ENCODE results near the gene ADCY5. TPM values are rescaled to one million over a fixed set of nuclear protein-coding genes. Genes with fewer than 3 reads are reported as not detected.

Gene ADCY5
- total RNA-seq, 2 donors from 2014 or later = 4.5 to 17.4 TPM

- ATAC-seq = no peak
- no peak for DNase-seq
- intact Hi-C loops (cut with DNase I, micrococcal nuclease) = no loop called here
Measured at GRCh38 chr3:123303976-123304560, 144.8 kb downstream of the ADCY5 start.

GRCh38 chr3:123302961-123303360 lies 145.9 kb downstream of the ADCY5 start:
- DNase-seq (no peak), ATAC-seq (no peak)
- intact Hi-C loops (cut with DNase I, micrococcal nuclease) = no loop called here

GRCh38 chr3:123301331-123302184 lies 147.3 kb downstream of the ADCY5 start:
- DNase-seq (no peak), ATAC-seq (peak; percentile 20)
- intact Hi-C loops (cut with DNase I, micrococcal nuclease) = no loop called here

- intact Hi-C loops (cut with DNase I, micrococcal nuclease) = no loop called here
- no peak for DNase-seq
- ATAC-seq = no peak
Measured at GRCh38 chr3:123300583-123300982, 148.3 kb downstream of the ADCY5 start.

- ATAC-seq = no peak
- DNase-seq = no peak
- intact Hi-C loops (cut with DNase I, micrococcal nuclease) = no loop called here
Measured at GRCh38 chr3:123300056-123300455, 148.8 kb downstream of the ADCY5 start.

- intact Hi-C loops (cut with DNase I, micrococcal nuclease) = no loop called here
- no peak for DNase-seq
Measured at GRCh38 chr3:123299581-123299980, 149.3 kb downstream of the ADCY5 start.

GRCh38 chr3:123298903-123299302 lies 150.0 kb downstream of the ADCY5 start:
- ATAC-seq = no peak
- intact Hi-C loops (cut with DNase I, micrococcal nuclease) = no loop called here
- no peak for DNase-seq

More at GRCh38 chr3:123299581-123299980, 149.3 kb downstream of the ADCY5 start:
- no peak for ATAC-seq

- intact Hi-C loops (cut with DNase I, micrococcal nuclease) = no loop called here
- DNase-seq (no peak), ATAC-seq (no peak)
Measured at GRCh38 chr3:123297627-123297899, 151.3 kb downstream of the ADCY5 start.

GRCh38 chr3:123296836-123297626 lies 151.9 kb downstream of the ADCY5 start:
- DNase-seq (no peak), ATAC-seq (no peak)
- intact Hi-C loops (cut with DNase I, micrococcal nuclease) = no loop called here

GRCh38 chr3:123296261-123296660 lies 152.6 kb downstream of the ADCY5 start:
- DNase-seq (no peak), ATAC-seq (no peak)
- intact Hi-C loops (cut with DNase I, micrococcal nuclease) = no loop called here

GRCh38 chr3:123295901-123296250 lies 153.0 kb downstream of the ADCY5 start:
- intact Hi-C loops (cut with DNase I, micrococcal nuclease) = no loop called here
- no peak for DNase-seq
- no peak for ATAC-seq

GRCh38 chr3:123295171-123295900 lies 153.6 kb downstream of the ADCY5 start:
- DNase-seq (no peak), ATAC-seq (no peak)
- intact Hi-C loops (cut with DNase I, micrococcal nuclease) = no loop called here

- intact Hi-C loops (cut with DNase I, micrococcal nuclease) = no loop called here
- ATAC-seq = no peak
- no peak for DNase-seq
Measured at GRCh38 chr3:123294296-123294938, 154.5 kb downstream of the ADCY5 start.

- intact Hi-C loops (cut with DNase I, micrococcal nuclease) = no loop called here
- ATAC-seq (no peak), DNase-seq (no peak)
Measured at GRCh38 chr3:123292321-123293310, 156.3 kb downstream of the ADCY5 start.

- DNase-seq (no peak), ATAC-seq (no peak)
- intact Hi-C loops (cut with DNase I, micrococcal nuclease) = no loop called here
Measured at GRCh38 chr3:123291404-123291803, 157.5 kb downstream of the ADCY5 start.

GRCh38 chr3:123290962-123291361 lies 157.9 kb downstream of the ADCY5 start:
- ATAC-seq (no peak), DNase-seq (no peak)
- intact Hi-C loops (cut with DNase I, micrococcal nuclease) = no loop called here

GRCh38 chr3:123290107-123290930 lies 158.6 kb downstream of the ADCY5 start:
- intact Hi-C loops (cut with DNase I, micrococcal nuclease) = no loop called here
- no peak for DNase-seq
- no peak for ATAC-seq
